ENCODE measurements around the gene CACNB1.

CACNB1 gene

DNA sequence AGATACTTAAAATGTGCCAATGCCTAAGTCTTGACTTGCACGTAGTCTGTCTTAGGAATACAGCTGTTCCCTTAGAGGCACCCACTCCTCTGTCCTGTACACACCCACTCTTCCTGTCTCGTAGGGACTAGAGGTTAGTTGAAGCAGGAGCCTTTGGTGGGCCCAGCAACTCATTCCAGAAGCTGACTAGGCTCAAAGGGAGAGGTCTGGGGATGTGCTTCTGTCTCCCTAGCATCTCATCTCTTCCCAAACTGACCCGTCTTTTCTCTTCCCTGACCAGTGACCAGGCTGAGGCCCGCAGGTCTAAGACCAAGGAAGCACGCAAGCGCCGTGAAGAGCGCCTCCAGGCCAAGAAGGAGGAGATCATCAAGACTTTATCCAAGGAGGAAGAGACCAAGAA, 6.8 kb upstream of the CACNB1 start:
- in situ Hi-C loops (cut with MboI; ENCODE audit: low sequenced_read_pairs), result no loop called here

DNA sequence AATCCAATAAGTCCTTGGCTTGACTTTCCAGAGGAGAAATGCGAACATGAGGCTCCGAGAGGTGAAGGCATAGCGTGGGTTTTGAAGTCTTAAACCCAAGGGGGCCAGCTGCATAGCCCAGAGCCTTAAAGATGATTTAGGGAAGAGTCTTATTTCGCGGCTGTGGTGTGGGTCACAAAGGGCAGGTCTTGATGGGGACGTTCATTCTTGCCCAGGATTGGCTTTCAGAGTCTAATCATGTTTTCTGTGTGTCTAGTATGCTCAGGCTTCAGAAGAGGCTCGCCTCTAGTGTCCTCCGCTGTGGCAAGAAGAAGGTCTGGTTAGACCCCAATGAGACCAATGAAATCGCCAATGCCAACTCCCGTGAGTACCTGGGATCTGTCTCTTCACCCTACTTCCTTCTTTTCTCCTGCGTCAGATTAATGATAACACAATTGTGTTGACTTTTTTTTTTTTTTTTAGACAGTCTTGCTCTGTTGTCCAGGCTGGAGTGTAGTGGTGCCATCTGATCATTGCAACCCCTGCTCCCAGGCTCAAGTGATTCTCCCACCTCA, 3.6 kb upstream of the CACNB1 start:
- in situ Hi-C loops (cut with MboI; ENCODE audit: low sequenced_read_pairs), result no loop called here

DNA sequence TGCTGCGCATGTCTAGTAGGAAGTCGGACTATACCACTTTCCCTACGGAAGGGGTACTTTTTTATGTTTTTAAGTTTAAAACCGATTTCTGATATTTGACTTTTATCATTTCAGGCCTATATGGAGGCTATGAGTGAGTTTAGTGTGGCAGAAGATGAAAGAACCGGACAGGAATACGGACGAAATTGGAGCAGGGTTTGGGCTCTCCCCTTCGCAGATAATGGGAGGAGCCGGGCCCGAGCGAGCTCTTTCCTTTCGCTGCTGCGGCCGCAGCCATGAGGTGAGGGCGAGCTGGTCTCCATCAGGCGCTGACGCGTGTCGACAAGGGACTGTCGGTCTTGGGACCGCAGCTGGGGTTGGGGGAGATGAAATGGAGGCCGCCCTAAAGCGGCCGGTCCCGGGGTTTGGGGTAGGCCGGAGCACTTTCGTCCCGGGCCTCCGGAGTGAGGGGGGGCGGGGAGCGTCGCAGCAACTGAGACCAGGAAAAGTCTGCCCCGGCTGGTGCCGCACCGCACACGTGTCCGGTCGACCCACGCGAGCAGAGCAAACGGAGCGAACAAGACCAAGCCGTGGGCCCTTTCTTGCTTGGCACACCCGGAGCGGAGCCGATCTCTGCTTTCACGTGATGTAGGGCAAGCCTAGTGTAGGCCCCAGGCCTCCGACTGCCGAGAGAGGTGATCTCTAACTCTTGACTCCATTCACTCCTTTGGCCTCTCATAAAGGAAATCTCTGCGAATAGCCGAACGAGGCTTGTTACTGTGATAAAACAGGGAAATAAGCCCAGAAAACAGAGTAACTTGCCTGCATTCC, 2.8 kb upstream of the CACNB1 start, which contains the start of gene RPL19:
Gene RPL19 (plus strand): TSS at position 214 of the 810 bp plus-strand sequence. CDS start 62 bp downstream, at position 276.
- in situ Hi-C loops (cut with MboI; ENCODE audit: low sequenced_read_pairs), result no loop called here

DNA sequence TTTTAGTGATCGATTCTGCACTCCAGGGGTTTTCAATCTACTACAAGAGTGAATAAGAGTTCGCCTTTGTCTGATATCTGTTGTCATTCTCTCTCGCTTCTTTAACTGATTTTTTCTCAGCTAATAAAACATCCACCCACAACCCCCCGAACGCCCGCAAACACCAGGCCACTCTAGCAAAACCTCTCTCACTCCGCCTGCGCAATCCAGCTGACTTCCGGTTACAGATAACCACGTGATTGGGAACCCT, 2.3 kb upstream of the CACNB1 start:
- in situ Hi-C loops (cut with MboI; ENCODE audit: low sequenced_read_pairs), result no loop called here

DNA sequence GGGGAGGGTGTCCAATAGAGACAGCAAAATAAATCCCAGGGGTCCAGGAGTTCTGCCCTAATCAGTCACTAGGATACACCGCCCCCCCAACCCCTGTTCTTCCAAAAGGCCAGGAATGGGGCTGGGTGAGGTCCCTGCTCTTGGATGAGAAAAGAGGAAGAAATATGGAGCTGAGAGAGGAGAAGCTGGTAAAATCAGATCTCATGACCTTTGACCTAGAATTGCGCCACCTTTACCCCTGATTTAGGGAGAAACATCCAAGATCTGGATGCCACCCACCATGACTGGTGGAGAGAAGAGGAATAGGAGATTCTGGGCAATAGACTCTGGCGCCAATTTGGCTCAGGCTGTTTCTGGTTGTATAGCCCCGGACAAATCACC, 707 bp upstream of the CACNB1 start:
- in situ Hi-C loops (cut with MboI; ENCODE audit: low sequenced_read_pairs), result no loop called here

DNA sequence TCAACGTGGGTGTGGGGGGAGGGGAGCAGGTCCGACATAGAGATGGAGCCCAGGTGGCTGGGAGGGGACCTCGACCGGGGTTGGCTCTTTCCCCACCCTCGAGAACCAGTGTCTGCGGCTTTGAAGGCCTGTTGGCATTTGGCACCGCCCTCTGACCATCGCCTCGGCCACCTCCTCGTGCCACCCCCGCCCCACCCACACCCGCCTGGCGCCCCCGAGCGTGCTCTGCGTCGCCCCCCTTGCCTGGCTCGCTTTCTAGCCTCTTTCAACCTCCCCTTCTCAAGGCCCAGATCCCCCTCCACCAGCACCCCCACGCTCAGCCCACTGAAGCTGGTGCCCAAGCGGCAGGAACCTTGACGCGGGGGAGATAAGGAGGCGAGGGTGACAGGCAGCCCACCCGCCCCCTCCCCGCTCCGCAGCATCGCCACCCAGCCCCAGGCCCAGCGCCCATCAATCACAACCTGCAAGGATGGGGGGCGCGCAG, 619 bp downstream of the CACNB1 start:
- in situ Hi-C loops (cut with MboI; ENCODE audit: low sequenced_read_pairs), result no loop called here

DNA sequence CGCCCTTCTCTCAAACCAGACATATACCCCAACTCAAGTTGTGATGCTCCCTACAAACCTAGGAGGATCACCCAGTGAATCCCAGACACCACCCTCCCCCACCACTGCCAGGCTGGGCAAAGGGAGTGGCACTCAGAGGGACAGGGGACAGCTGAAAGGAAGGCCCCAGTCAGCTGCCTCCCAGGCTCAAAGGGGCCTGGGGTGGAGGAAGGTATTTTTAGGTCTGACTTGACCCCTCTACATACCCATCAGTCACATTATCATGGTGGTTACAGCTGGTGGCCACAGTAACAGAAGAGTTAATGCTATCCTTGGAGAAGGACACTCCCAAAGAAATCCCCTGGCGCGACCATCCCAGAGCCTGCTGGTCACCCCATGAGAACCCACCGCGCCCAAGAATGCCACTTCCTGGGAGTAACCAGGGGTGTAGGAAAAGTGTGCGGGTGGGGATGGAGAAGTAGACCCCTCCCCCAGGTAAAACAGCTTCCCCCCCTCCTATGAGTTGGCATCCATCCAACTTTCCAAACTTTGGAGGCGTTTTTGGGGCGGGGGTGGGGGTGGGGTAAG, 1.1 kb downstream of the CACNB1 start:
- in situ Hi-C loops (cut with MboI; ENCODE audit: low sequenced_read_pairs), result no loop called here

DNA sequence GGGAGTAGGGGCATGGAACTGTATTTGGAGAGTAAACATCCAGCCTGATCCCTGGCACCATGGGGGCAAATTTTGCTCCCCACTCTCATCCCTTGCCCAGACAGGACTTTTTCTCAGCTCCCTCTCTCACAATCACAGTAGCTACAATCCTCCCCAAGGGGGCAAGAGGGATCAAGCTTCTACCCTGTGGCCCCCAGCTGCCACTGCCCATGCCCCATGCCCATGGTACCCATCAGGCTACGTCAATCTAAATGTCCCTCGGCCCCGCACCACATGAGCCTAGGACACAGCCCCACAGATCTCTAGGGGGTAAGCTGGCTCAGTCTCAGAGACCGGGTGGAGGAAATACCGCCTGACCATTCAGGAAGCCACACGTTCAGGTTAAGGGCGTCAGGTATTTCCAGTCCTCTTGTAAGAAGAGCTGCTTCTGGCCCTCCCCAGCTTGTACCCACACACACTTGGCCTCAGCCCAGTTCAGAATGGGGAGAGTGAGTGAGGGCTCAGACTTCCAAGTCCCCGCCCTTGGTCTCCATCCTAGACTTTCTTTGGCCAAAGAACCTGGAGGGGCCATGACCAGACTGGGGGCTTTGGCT, 1.8 kb downstream of the CACNB1 start:
- in situ Hi-C loops (cut with MboI; ENCODE audit: low sequenced_read_pairs), result no loop called here

DNA sequence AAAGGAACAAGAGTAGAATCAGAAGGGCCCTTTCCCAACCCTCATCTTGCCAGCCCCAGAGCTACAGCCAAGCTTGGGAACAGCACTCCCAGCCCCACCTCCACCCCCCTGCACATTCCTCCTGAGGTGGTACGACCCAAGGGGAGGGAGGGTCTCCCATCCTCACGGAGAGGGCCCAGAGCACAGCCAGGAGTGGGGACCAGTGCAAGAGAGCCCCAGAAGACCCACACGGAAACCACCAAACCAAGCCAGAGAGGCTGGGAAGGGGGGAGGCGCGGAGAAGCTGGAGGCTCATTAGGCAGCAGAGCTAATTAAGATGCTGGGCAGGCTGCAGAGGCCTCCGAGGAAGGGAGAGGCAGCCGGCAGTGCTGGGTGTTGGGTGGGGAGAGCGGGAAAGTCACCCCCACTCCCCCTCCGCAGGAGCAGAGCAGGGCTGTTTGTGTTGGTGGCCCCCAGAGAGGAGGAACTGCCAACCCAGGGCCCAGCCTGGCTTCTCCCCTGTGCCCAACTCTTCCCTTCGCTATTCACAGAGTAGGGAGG, 2.4 kb downstream of the CACNB1 start:
- in situ Hi-C loops (cut with MboI; ENCODE audit: low sequenced_read_pairs), result no loop called here

DNA sequence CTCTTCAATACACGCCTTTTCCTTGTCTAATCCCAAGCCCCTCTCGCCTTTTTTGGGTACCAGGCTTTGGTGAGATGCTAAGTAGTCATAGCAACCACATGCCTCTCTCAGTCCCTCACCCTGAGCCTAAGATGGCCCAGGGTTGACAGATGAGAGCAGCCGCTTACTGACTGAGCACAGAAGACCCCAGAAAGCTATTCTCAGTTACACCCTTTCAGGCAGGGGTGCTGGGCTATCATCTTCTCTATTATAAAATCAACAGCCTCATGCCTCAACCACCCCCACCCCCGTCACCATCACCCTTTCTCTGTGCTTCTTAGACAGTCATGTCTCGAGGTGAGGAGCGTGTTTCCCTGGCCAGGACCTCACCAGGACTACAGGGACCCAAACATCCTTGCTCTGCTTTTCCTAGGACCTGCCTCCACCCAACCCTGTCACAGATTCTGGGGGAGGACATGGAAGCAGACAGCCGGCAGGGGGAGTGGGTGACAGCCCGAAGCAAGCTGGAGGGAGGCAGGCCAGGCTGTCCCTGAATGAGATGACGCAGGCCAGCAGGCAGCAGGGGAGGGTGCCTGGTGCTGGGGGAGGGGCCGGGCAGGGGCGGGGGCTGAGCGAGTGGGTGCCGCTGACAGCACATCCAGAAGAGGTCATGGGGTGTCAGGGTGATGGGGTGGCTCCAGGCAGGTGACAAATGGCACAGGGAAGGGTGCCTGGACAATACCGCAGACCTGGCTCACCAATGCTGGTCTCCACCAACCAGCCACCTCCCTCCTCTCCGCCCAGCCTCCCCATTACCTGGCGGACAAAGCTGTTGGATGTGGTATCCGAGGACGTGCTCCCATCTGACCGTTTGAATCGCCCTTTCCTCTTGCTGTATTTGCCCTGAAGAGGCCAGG, 3.1 kb downstream of the CACNB1 start:
- in situ Hi-C loops (cut with MboI; ENCODE audit: low sequenced_read_pairs), result no loop called here

DNA sequence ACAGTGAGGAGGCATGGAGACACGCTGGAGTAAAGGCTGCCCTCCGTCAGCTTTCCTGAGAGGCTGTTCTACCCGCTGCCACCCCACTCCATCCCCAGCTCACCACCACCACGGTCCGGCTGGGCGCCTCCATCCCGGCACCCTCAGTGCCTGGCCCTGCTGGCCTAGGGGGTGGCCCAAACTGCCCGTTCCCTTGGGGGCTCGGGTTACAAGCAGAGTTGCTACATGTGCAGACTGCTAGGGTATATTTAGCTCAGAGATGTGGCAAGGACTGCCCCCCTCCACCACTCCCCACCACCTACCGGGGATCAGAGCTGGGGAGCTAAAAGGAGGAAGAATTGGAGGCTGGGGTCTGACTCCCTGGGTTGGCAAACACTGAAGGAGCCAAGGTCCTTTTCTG, 4.1 kb downstream of the CACNB1 start:
- in situ Hi-C loops (cut with MboI; ENCODE audit: low sequenced_read_pairs), result no loop called here

DNA sequence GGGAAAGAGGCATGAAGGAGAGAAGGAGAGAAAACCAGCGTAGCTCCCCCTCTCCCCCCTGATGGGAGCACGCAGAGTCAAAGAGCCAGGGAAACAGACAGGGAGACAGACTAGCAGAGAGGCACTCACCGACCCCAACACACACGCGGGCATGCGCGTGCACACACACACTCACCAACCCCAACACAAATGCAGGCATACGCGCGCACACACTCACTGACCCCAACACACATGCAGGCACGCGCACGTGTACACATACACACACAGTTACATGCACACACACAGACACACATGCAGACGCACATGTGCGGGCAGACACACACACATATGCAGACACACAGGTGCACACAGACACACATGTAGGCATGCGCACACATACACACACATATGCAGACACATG, 4.6 kb downstream of the CACNB1 start:
- in situ Hi-C loops (cut with MboI; ENCODE audit: low sequenced_read_pairs), result no loop called here

DNA sequence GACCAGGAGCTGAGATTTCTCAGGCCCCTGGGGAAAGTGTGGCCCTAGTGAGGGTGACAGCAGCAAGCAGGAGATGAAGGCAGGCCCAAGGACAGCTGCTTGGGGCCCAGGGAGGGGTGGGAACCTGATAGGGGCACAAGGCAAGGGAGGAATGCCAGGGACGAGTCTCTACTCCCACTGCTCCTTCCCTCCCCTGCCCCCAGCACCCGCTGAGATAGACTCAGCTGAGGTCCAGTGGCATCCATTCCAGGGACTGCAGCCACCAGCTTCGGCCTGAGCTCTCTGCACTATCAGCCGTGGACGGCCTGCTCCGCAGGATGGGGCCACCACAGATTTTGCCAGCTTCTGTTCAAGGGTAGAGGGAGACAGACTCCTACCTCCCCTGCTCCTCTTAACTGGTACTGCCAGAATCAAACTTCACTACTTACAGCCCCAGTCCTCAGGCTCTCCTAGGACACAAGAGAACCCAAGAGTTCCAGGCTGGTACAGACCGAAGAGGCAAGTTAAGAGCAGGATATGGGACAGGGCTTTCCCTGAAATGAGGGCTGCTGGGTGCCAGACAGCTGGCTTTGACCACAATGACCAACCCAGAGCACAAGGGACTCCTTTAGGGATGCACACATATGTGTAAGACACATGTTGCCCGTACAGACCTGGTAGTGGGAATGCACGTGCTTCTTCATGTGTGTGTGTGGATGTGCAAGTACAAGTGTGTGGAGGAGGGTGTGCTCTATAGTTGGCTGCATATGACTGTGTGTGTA, 5.5 kb downstream of the CACNB1 start:
- in situ Hi-C loops (cut with MboI; ENCODE audit: low sequenced_read_pairs), result no loop called here

DNA sequence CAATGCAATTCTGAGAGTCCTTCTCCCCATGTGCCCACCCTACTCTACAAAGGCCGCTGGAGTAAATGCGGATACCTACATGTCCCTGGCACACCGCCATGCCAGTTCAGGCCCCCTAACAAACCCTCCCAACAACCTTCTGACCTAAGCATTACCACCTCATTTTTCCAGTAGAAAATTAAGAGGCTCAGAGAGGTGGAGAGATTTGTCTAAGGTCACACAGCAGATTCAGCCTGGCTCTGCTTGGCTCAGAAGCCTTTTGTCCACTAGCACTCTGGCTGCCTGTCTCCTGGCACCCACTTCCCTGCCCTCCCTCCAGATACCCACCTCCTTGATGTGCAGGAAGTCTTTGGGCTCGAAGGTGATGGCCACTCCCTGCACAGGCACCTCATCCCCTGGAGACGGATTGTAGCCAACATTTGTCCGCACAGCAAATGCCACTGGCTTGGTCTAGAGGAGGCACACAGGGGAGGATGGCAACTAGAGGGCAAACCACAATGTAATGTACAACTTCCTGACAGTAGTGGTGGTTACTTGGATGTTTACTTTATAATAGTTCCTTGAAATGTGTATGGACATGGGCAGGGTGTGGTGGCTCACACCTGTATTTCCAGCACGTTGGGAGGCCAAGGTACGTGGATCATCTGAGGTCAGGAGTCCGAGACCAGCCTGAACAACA, 10.2 kb downstream of the CACNB1 start:
- in situ Hi-C loops (cut with MboI; ENCODE audit: low sequenced_read_pairs), result no loop called here

DNA sequence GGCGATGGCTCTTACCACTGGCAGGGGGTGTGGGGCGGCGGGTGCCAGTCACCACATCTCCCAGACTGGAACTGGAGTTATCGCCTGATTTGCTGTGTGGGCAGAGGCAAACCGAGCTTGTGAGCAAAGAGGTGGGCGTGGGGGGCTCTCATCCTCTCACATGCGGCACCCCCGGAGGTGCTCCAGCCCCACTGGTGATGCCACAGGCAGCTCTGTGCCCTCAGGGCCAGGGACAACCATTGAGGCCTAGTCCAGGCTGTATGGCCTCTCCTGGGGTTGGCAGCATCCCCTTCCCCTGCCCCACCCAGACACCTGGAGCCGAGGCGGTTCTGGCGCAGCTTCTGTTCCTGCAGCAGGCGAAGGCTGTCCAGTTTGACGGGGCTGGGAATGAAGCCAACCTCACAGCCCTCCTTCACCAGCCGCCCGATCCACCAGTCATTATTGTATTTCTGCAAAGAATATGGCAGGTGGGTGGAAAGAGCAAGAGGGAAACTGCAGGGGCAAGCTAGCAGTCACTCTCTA, 10.9 kb downstream of the CACNB1 start:
- in situ Hi-C loops (cut with MboI; ENCODE audit: low sequenced_read_pairs), result no loop called here

DNA sequence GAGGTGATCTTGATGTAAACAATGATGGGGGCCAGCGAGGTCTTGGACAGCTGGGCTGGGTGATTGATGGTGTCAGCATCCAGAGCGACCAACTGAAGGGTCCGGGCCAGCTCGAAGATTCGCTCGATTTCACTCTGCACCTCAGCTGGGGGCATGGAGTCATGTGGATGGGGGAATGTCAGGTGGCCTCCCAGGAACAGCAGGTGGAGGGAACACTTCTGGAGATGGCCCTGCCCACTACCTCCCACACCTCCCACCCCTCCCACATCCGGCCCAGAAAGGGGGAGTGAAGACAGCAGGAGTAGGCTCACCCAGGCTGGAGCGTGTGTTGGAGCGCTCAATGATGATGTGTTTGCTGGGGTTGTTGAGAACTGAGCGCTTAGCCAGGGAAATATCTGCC, 13.7 kb downstream of the CACNB1 start:
- in situ Hi-C loops (cut with MboI; ENCODE audit: low sequenced_read_pairs), result no loop called here

DNA sequence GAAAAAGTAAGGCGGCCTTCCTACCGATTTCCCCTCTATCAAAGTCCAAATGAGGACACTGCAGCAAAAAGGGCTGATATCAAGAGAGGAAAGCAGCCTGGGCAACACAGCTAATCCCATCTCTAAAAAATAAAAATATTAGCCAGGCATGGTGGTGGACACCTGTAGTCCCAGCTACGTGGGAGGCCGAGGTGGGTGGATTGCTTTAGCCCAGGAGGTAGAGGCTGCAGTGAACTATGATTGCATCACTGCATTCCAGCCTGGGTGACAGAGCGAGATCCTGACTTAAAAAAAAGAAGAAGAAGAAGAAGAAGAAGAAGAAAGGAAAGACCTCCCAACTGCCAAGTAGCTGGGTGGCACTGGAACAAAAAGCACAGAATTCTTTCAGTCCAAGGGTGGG, 14.4 kb downstream of the CACNB1 start:
- in situ Hi-C loops (cut with MboI; ENCODE audit: low sequenced_read_pairs), result no loop called here

DNA sequence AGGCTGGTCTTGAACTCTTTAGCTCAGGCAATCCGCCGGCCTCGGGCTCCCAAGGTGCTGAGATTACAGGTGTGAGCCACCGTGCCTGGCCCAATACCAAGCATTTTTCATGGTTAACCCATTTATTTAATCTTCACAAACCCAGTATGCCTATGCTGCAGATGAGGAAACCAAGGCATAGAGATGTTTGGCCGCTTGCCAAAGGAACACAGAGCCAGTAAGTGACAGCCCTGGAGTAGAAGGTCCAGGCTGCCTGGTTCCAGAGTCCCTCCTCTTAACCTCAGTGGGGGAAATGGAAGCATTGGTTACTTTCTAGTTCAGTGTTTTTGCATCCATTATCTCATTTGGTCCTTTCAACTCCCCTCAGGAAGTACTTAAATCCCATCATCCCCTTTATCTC, 16.2 kb downstream of the CACNB1 start:
- in situ Hi-C loops (cut with MboI; ENCODE audit: low sequenced_read_pairs), result no loop called here

DNA sequence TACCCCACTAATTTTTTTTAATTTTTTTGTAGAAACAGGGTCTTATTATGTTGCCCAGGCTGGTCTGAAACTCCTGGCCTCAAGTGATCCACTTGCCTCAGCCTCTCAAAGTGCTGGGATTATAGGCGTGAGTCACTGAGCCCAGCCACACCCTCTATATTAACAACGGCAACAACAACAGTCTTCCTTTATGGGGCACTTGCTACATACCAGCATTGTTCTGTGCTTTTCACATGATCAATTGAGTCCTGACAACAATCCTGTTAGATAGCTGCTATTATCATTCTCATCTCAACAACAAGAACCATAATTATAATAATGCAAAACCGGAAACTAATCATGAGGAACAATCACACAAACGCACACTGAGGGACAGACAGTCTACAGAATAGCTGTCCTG, 18.9 kb downstream of the CACNB1 start:
- in situ Hi-C loops (cut with MboI; ENCODE audit: low sequenced_read_pairs), result no loop called here
